ENCODE results near the gene TBC1D14. TPM values are rescaled to one million over a fixed set of nuclear protein-coding genes. Genes with fewer than 3 reads are reported as not detected.

Gene TBC1D14
- total and polyA plus RNA-seq, 2 of the 4 experiments (the other 2 are of a cell fraction), result 31.7 to 40.7 TPM

- H3K4me1 ChIP-seq (ENCODE audit: control insufficient read depth, insufficient read depth, low read length), result peaks cover 27% of the 10 kb centered on the region
- no peak overlapping the region; the same call in 1 of the 2 replicates for H4K5ac ChIP-seq (ENCODE audit: low read depth, low read length)
- ChIA-PET POLR2A (ENCODE audit: unreplicated experiment) (no interaction called here), CTCF (interaction anchor here (1.3 kb wide), 1 partner anchor 30 kb away, joined by 3 read pairs; no protein-coding TSS in a partner anchor)
- no peak overlapping the region for H3K56ac ChIP-seq (ENCODE audit: extremely low read depth, insufficient read depth, low read length)
- peak overlapping the region in 1 of 2 experiments; percentile 13; a peak in 1 of 4 replicates for H4K8ac ChIP-seq (ENCODE audit: low read depth in 2 of 2, low read length in 2 of 2)
- H3K4me2 ChIP-seq (ENCODE audit: low read depth, low read length), result no peak overlapping the region
- in situ Hi-C loops (cut with MboI; ENCODE audit: low sequenced_read_pairs) (no loop called here), intact Hi-C loops (cut with micrococcal nuclease) (no loop called here), dilution Hi-C loops (cut with HindIII; ENCODE audit: low sequenced_read_pairs, unreplicated experiment) (no loop called here)
- H3K9ac ChIP-seq (ENCODE audit: low read depth, low read length), result no peak overlapping the region
- H3K9me3 ChIP-seq (ENCODE audit: control insufficient read depth, insufficient read depth, low read length), result no peaks in the 10 kb centered on the region
- H4K91ac ChIP-seq (ENCODE audit: insufficient read depth, low read depth, low read length), result peak overlapping the region; percentile 54; the same call in 1 of the 2 replicates
- H3K79me1 ChIP-seq (ENCODE audit: low read depth in 1 of 2, low read length in 2 of 2), result peaks cover 24 to 46% of the 10 kb centered on the region in 2 experiments
- no peak overlapping the region; the same call in 1 of the 2 replicates for H3K18ac ChIP-seq (ENCODE audit: low read depth, low read length)
- peak overlapping the region; percentile 65 for H2BK20ac ChIP-seq (ENCODE audit: low read depth, low read length)
- no peak for ATAC-seq (ENCODE audit: low read depth)
- H2BK120ac ChIP-seq (ENCODE audit: low read depth, low read length), result peak overlapping the region; percentile 54
- H3K14ac ChIP-seq (replicated peaks; ENCODE audit: low read depth, low read length), result peak overlapping the region; percentile 62
- H4K20me1 ChIP-seq (ENCODE audit: insufficient read depth, low read length), result peaks cover 3% of the 10 kb centered on the region; the same call in 1 of the 2 replicates
- no peak overlapping the region for H2AFZ ChIP-seq (replicated peaks; ENCODE audit: low read length, poor library complexity)
- peak overlapping the region; percentile 52; the same call in 1 of the 2 replicates for H3K23ac ChIP-seq (ENCODE audit: low read depth, low read length)
- H2AK5ac ChIP-seq (ENCODE audit: low read depth, low read length), result peak overlapping the region; percentile 73
- no peak overlapping the region for H3K4me3 ChIP-seq (ENCODE audit: insufficient read depth, low read depth, low read length)
- TF ChIP-seq MXI1 (IDR thresholded peaks at IDR 0.05; ENCODE audit: borderline replicate concordance, low read depth, low read length), result no peak
- TF ChIP-seq NFE2L2 (IDR thresholded peaks at IDR 0.05; ENCODE audit: low read depth, low read length), result no peak
- DNase-seq, result no peak
- peak overlapping the region; percentile 84 for H3K4ac ChIP-seq (ENCODE audit: low read depth, low read length)
- peak overlapping the region; percentile 75; the same call in 1 of the 3 replicates for H2BK15ac ChIP-seq (ENCODE audit: low read depth, low read length)
- no peak overlapping the region for H2BK5ac ChIP-seq (ENCODE audit: low read depth, low read length, poor library complexity, severe bottlenecking)
- 77% methylated on average over 13 of the region's 20 CpGs; no CpG with 5 or more reads in 1 of the 2 experiments for WGBS, 2 experiments (ENCODE audit: extremely low coverage in 2 of 2, insufficient read length in 1 of 2)
- no peak overlapping the region for H3K27ac ChIP-seq (ENCODE audit: insufficient read depth, low read length)
- no peaks in the 10 kb centered on the region for H3K27me3 ChIP-seq (ENCODE audit: control insufficient read depth, insufficient read depth, low read length)
- no peak overlapping the region for H2AK9ac ChIP-seq (replicated peaks; ENCODE audit: low read depth, low read length, poor library complexity)
- H3K9me1 ChIP-seq (ENCODE audit: insufficient read depth, low read length), result peaks cover 29% of the 10 kb centered on the region
- no TSS peak for BruUV-seq (replicated peaks)
- H3K36me3 ChIP-seq (ENCODE audit: control insufficient read depth, insufficient read depth, low read length), result no peaks in the 10 kb centered on the region
These were observed 34.9 kb downstream of the TBC1D14 start for GRCh38 chr4:6944301-6945051.
